Hepatocyte (in vitro differentiated cells): ENCODE results near the gene DNAAF9. TPM values are rescaled to one million over a fixed set of nuclear protein-coding genes. Genes with fewer than 3 reads are reported as not detected.

Source experiments
- DNase-seq: peaks from one replicate; pipeline ENCODE4 v3.0.0-alpha.2; 2016; ENCODE audit warnings: low spot score
- H2AFZ ChIP-seq: fragments of 200-600 bp; sonication (generic); 2 replicates; pipeline ENCODE4 v1.6.0; 2016; ENCODE audit warnings: antibody characterized with exemption, mild to moderate bottlenecking
- H3K27ac ChIP-seq: fragments of 200-600 bp; sonication (generic); 2 replicates; pipeline ENCODE4 v1.5.1; 2016; ENCODE audit warnings: mild to moderate bottlenecking
- H3K27me3 ChIP-seq: fragments of 200-600 bp; sonication (generic); 2 replicates; pipeline ENCODE4 v1.6.1; 2016
- H3K36me3 ChIP-seq: fragments of 200-600 bp; sonication (generic); replicated peaks from 2 replicates; pipeline ENCODE4 v1.5.1; 2016; ENCODE audit warnings: low read depth; ENCODE audit not compliant: insufficient read depth
- H3K4me1 ChIP-seq: fragments of 200-600 bp; sonication (generic); 2 replicates; pipeline ENCODE4 v1.5.1; 2016; ENCODE audit warnings: mild to moderate bottlenecking, moderate library complexity; ENCODE audit not compliant: insufficient read depth
- H3K4me2 ChIP-seq: fragments of 200-600 bp; sonication (generic); 2 replicates; pipeline ENCODE4 v1.6.0; 2016
- H3K4me3 ChIP-seq: fragments of 200-600 bp; sonication (generic); 2 replicates; pipeline ENCODE4 v1.5.1; 2016; ENCODE audit warnings: mild to moderate bottlenecking
- H3K79me2 ChIP-seq: fragments of 200-600 bp; sonication (generic); 2 replicates; pipeline ENCODE4 v1.6.0; 2017; ENCODE audit warnings: mild to moderate bottlenecking
- H3K9me2 ChIP-seq: fragments of 200-600 bp; sonication (generic); replicated peaks from 2 replicates; pipeline ENCODE4 v1.6.0; 2017; ENCODE audit warnings: mild to moderate bottlenecking; ENCODE audit not compliant: insufficient read depth
- H3K9me3 ChIP-seq: fragments of 200-600 bp; sonication (generic); 2 replicates; pipeline ENCODE4 v1.5.1; 2016; ENCODE audit warnings: low read depth, mild to moderate bottlenecking
- H4K20me1 ChIP-seq: fragments of 200-600 bp; sonication (generic); 2 replicates; pipeline ENCODE4 v1.6.0; 2016; ENCODE audit warnings: mild to moderate bottlenecking; ENCODE audit not compliant: insufficient read depth, poor library complexity, severe bottlenecking
- EZH2 ChIP-seq: fragments of 200-600 bp; sonication (generic); IDR thresholded peaks from 2 replicates; pipeline ENCODE4 v1.6.1; 2016; ENCODE audit warnings: antibody characterized with exemption, mild to moderate bottlenecking, borderline replicate concordance
- EZH2phosphoT487 ChIP-seq: fragments of 200-600 bp; sonication (generic); IDR thresholded peaks from one replicate; pipeline ENCODE4 v1.6.1; 2018; ENCODE audit warnings: antibody characterized with exemption, mild to moderate bottlenecking, low read depth, moderate library complexity; ENCODE audit not compliant: unreplicated experiment, severe bottlenecking
- WGBS: methylation state at CpG from one replicate; pipeline ENCODE4 v1.1.6; 2016; ENCODE audit warnings: low lambda C conversion rate; ENCODE audit errors: missing lambda C conversion rate; 5-methylcytosine and 5-hydroxymethylcytosine counted together
- polyA plus RNA-seq: library from polyadenylated mRNA; unstranded; fragments of >200 nt; fragmentation: Nextera tagmentation; extraction: Ambion mirVana; gene quantifications from 2 replicates; pipeline ENCODE4 v1.2.1, GENCODE V29; 2016
- total RNA-seq: library from RNA; depleted of rRNA; stranded (reverse); fragments of >200 nt; gene quantifications from 2 replicates; pipeline ENCODE4 v1.2.3, GENCODE V29; 2014
- TF ChIP-seq, protein P1 (sequence below): fragments of 200-600 bp; sonication (generic); IDR thresholded peaks from 2 replicates; pipeline ENCODE4 v1.5.1; 2016; ENCODE audit warnings: antibody characterized with exemption, mild to moderate bottlenecking; ENCODE audit not compliant: poor library complexity

Gene DNAAF9
- total and polyA plus RNA-seq, 2 experiments from 2014 or later, result 4.7 to 11.9 TPM

DNA sequence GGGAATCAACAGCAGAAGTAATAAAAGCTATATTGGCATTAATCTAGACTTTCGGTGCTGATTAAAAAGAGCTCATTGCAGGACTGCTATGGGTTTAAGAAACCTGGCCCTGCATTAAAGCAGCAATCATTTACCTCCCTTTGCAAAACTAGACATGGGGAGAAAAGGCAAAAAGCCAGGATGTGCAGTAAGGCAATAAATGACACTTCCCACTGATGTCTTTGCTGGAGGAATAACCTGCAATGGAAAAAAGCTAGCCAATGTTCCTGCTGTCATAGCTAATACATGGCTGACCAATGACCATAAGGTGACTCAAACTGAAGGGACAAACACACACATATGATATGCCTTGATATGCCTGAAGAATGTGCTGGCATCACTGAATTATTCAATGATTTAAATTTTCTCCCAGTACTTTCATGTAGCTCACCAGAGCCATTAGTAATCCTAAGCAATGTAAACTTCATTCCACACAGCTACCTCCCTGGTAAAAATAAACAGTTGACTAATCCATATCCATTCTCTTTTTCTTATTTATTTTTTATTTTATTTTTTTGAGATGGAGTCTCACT, 8.7 kb downstream of the DNAAF9 start:
- Histone ChIP-seq H3K27me3 (no peaks in the 10 kb centered on the region), H3K9me3 (no peaks in the 10 kb centered on the region), H4K20me1 (peaks cover 10% of the 10 kb centered on the region), H3K27ac (no peak overlapping the region), H3K79me2 (peaks cover 97% of the 10 kb centered on the region), H3K4me3 (no peak overlapping the region), H3K4me1 (no peaks in the 10 kb centered on the region), H3K4me2 (no peak overlapping the region), H2AFZ (no peak overlapping the region), H3K9me2 (no peaks in the 10 kb centered on the region), H3K36me3 (no peaks in the 10 kb centered on the region)
- TF ChIP-seq EZH2phosphoT487 (no peak), EZH2 (no peak)
- TF ChIP-seq, protein P1, sequence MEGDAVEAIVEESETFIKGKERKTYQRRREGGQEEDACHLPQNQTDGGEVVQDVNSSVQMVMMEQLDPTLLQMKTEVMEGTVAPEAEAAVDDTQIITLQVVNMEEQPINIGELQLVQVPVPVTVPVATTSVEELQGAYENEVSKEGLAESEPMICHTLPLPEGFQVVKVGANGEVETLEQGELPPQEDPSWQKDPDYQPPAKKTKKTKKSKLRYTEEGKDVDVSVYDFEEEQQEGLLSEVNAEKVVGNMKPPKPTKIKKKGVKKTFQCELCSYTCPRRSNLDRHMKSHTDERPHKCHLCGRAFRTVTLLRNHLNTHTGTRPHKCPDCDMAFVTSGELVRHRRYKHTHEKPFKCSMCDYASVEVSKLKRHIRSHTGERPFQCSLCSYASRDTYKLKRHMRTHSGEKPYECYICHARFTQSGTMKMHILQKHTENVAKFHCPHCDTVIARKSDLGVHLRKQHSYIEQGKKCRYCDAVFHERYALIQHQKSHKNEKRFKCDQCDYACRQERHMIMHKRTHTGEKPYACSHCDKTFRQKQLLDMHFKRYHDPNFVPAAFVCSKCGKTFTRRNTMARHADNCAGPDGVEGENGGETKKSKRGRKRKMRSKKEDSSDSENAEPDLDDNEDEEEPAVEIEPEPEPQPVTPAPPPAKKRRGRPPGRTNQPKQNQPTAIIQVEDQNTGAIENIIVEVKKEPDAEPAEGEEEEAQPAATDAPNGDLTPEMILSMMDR, result no peak
- no peak for DNase-seq
- 96% methylated on average over 1 of the region's 1 CpG for WGBS

DNA sequence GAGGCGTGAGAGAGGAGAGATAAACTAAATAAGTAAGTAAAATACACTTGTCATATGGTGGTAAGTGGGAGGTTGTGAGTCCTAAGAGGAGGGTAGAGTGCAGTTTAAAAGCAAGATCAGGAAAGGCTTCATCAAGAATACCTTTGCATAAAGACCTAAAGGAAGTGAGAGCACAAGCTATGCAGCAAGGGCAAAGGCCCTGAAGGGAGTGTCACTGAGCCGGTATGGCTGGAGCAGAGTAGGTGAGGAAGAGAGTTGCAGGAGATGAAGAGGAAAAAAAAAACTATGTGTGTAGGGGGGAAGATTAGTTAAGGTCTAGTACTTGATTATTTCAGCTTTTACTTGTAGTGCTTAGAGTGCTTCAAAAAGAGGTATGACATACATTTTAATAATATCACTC, 11.0 kb downstream of the DNAAF9 start:
- TF ChIP-seq EZH2phosphoT487 (no peak), EZH2 (no peak)
- TF ChIP-seq, protein P1, result no peak
- Histone ChIP-seq H2AFZ (no peak overlapping the region), H3K9me3 (no peaks in the 10 kb centered on the region), H3K4me1 (no peaks in the 10 kb centered on the region), H3K79me2 (peaks cover 96% of the 10 kb centered on the region), H3K4me3 (no peak overlapping the region), H3K9me2 (no peaks in the 10 kb centered on the region), H3K36me3 (no peaks in the 10 kb centered on the region), H4K20me1 (peaks cover 10% of the 10 kb centered on the region), H3K27me3 (no peaks in the 10 kb centered on the region), H3K4me2 (no peak overlapping the region), H3K27ac (no peak overlapping the region)
- WGBS, result 96% methylated on average over 2 of the region's 2 CpGs
- no peak for DNase-seq

DNA sequence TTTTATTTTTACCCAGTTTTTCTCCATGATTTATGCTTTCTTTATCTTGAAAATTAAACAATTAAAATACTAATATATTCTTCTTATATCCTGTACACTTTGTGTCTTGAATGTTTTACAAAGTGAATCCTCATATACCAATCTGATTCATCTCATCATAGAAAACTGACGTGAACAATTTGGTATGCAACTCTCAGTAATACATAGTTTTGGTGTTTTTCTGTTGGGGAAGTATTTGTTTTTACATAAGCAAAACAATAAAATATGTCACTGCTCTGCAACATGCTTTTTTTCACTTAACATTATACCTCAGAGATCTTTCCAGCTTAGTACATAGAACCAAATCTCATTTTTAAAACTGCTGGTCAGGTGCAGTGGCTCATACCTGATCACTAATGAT, 14.7 kb downstream of the DNAAF9 start:
- Histone ChIP-seq H3K4me2 (no peak overlapping the region), H3K4me3 (no peak overlapping the region), H4K20me1 (peaks cover 5% of the 10 kb centered on the region), H3K27me3 (no peaks in the 10 kb centered on the region), H3K9me2 (no peaks in the 10 kb centered on the region), H3K36me3 (no peaks in the 10 kb centered on the region), H3K4me1 (no peaks in the 10 kb centered on the region), H3K27ac (no peak overlapping the region), H2AFZ (no peak overlapping the region), H3K9me3 (no peaks in the 10 kb centered on the region), H3K79me2 (peaks cover 95% of the 10 kb centered on the region)
- no peak for DNase-seq
- TF ChIP-seq EZH2phosphoT487 (no peak), EZH2 (no peak)
- TF ChIP-seq, protein P1, result no peak
- WGBS, result 94% methylated on average over 1 of the region's 1 CpG
